ENCODE data around the gene PRKAR1A.
A peak's percentile ranks its signal among the peaks of the same experiment; 100 is the strongest.
"Not testable (repeated sequence)": the region's sequence is repeated elsewhere in the genome, so short reads cannot be mapped to it uniquely, and the experiment has no call there.

The PRKAR1A gene

DNA sequence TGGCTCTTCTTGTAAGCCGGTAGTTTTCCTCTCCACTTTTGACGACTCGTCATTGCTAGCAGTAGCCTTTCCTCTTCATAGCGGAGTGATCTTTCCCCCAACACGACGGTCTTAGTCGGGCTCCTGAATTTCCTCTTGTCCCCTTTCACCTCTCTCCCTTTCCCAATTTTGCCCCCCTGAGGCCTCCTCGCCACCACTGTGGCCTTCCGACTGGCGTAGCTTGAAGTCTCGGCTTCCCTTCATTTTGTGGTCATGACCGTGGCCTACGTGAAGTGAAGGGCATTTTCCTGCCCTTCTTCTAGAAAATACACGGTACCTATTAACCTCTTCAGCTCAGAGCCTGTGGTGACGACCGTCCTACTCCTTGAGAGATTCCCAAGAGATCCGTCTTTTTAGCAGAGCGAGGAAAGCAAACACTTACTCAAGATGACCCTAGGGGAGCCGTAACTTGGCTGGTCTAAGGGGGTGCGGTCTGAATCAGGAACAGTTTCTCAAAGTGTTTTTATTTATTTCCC, 787 bp downstream of the PRKAR1A start:
- no peak for TF ChIP-seq CTCF (IDR thresholded peaks at IDR 0.05; ENCODE audit: low read depth, low read length)
- peak overlapping the region; percentile 80 for H3K4me3 ChIP-seq (ENCODE audit: low read depth, low read length)

DNA sequence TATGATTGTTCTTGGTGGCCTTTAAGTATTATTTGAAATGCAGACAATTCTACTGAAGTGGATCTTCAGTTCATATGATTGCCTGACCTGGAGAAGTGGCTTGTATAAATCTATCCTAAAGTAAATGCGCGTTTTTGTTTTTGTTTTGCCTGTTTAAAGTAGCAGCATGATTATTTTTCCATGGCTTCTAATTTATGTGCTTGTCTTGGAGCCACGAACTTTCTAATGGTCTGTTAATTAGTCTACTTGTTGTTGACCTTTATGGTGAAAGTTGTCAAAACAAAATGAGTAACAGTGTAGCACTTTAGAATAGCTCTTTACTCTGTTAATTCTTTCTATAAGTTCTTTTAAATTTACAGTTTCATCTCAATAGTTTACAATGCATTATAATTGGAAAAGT, 1.7 kb downstream of the PRKAR1A start:
- TF ChIP-seq CTCF (IDR thresholded peaks at IDR 0.05; ENCODE audit: low read depth, low read length), result no peak
- H3K4me3 ChIP-seq (ENCODE audit: low read depth, low read length), result peak overlapping the region; percentile 80

DNA sequence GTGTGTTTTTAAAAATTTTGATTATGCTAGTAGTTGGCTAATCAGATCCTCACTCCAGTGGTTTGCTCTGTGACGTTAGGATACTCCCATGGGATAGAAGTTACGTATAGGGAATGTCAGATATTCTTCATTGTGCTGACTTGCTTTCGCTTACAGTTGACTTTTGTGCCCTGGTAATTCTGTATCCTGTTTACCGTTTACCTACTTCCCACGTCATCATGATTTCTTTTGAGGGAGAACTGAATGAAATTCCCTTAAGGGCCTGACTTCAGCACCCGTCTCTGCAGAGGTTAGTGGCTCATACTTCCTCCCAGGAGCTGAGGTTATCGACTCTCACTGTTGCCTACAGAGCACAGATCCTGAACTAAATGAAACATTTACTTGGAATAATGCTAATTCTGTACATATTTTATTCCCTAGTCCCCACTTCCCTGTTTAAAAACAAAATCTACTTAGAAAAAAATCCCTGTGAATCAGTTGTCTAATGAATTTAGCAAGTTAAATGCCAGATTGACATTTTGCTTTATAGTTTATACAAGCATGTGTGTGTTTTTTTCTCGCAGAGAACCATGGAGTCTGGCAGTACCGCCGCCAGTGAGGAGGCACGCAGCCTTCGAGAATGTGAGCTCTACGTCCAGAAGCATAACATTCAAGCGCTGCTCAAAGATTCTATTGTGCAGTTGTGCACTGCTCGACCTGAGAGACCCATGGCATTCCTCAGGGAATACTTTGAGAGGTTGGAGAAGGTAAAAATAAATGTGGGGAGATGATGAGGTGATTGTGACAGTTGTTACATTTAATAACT, 2.8 kb downstream of the PRKAR1A start:
- TF ChIP-seq CTCF (IDR thresholded peaks at IDR 0.05; ENCODE audit: low read depth, low read length), result no peak
- H3K4me3 ChIP-seq (ENCODE audit: low read depth, low read length), result peak overlapping the region; percentile 80

GRCh38 chr17:68516732-68517131, 4.5 kb downstream of the PRKAR1A start:
- no peak overlapping the region for H3K4me3 ChIP-seq (ENCODE audit: low read depth, low read length)
- no peak for TF ChIP-seq CTCF (IDR thresholded peaks at IDR 0.05; ENCODE audit: low read depth, low read length)

GRCh38 chr17:68517605-68518004, 5.4 kb downstream of the PRKAR1A start:
- not testable (repeated sequence) for H3K4me3 ChIP-seq (ENCODE audit: low read depth, low read length)

GRCh38 chr17:68518063-68518815, 6.0 kb downstream of the PRKAR1A start:
- H3K4me3 ChIP-seq (ENCODE audit: low read depth, low read length), result no peak overlapping the region
- TF ChIP-seq CTCF (IDR thresholded peaks at IDR 0.05; ENCODE audit: low read depth, low read length), result no peak

- not testable (repeated sequence) for H3K4me3 ChIP-seq (ENCODE audit: low read depth, low read length)
These were observed 6.8 kb downstream of the PRKAR1A start for GRCh38 chr17:68519051-68519450.

GRCh38 chr17:68519911-68520310, 7.7 kb downstream of the PRKAR1A start:
- no peak overlapping the region for H3K4me3 ChIP-seq (ENCODE audit: low read depth, low read length)
- no peak for TF ChIP-seq CTCF (IDR thresholded peaks at IDR 0.05; ENCODE audit: low read depth, low read length)

Data from WI38 (cell line).